Right renal pelvis (tissue), 4 donors: ENCODE data around the gene LRP1B. TPM values are rescaled to one million over a fixed set of nuclear protein-coding genes. Genes with fewer than 3 reads are reported as not detected.
A peak's percentile ranks its signal among the peaks of the same experiment; 100 is the strongest.

Source experiments
- DNase-seq, 4 donors: peaks; one replicate each; pipeline ENCODE4 v3.0.0-alpha.2; 2013; ENCODE audit warnings: low read depth in 4 of 4, low spot score in 3 of 4, missing footprints in 1 of 4
- polyA plus RNA-seq, 4 donors: library from polyadenylated mRNA; unstranded; fragments of 120-200 nt; gene quantifications; one replicate each; pipeline ENCODE4 v1.2.1, GENCODE V29; 2013; ENCODE audit not compliant: insufficient read length in 4 of 4

LRP1B gene
- polyA plus RNA-seq, 4 donors, result 0.96 to 1.1 (median 0.99) TPM

- peak in 1 of 4 donors; percentile 16 for DNase-seq
Observed at GRCh38 chr2:140269000-140269399, 1861.8 kb downstream of the LRP1B start.

GRCh38 chr2:140262908-140263307 is 1867.9 kb downstream of the LRP1B start:
- no peak for DNase-seq

GRCh38 chr2:140257692-140258300 is 1873.0 kb downstream of the LRP1B start:
- no peak for DNase-seq

DNA sequence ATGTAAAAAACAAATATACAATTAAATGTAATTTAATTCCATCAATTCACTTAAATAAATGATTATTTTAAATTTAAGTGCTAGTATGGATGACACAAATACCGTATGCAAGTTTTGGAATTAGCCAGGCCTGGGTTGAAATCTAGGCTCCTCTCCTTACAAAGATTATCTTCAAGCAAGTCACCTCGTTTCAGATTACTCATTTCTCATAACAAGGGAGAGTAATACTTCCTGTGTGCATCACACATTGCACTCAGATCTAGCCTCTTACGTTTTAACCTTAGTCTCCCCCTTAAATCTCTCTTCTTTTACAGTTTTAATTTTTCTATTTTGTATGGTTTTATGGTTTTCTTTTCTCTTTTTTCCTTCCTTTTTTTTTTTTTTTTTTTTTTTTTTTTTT is 1874.7 kb downstream of the LRP1B start:
- no peak for DNase-seq

DNA sequence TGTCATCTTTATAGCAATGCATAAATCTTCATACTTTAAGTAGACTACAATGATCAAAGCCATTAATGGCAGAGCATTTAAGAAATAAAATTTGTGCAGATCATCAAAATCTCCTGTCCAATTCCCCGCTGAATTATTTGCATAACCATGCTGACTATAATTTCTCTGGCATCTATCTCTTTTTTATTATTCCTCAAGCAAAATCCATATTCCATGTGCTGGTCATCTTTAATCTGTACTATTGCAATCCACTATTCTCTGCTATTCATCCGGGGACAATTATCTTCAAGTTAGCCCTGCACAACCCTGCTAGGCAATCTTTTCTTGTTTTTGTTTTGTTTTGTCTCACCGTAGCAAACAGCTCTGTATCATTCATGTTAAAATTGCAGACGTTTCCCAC is 1881.0 kb downstream of the LRP1B start:
- DNase-seq, result no peak

DNA sequence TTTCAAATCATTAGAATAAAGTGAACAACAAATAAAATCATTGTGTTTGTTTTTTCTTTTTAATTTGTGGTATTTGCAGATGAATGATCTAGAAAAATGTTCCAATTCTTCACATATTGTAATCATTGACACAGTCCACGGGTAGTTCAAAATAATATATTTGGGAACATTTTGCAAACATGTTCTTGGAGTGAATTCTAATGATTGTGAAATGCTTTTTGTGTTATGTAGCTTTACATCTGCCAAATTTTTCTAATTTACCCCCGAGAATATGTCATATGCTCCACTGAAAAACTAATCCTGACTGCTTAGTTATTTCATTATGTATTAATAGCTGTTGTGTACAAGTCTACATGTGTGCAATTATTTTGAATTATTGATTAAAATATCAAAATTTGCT is 1882.2 kb downstream of the LRP1B start:
- no peak for DNase-seq

DNA sequence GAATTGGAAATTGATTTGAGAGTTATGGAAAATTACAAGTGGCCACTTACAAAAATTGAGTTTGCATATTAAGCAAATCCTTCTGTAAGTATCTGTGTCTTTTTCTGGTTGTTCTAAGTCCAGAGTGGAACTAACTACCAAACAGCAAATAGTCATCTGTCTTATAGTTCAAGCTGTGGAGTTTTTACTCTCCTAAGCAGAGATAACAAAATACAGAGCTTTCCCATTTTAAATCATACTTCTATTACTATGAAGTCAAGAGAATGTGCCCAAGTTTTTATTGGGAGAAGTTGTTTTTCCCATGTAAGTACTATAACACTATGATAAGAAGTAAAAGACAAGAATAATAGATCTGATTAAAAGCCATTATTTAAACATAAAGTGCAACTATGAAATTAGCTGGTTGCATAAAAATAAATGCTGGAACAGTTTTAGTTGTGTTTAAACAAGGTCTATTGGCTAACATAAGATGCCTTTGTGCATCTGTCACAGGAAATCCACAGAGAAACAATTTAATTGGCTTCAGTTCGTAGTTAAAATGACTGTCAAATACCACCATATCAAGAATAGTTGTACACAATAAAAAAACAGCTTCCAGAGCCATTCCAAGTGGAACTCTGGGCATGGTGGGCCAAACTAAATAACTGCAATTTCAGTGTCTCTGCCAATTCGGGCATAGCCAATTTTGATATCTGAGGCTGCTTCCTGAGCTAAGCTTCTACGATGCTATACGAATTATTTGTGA is 1883.2 kb downstream of the LRP1B start:
- DNase-seq, result no peak

DNA sequence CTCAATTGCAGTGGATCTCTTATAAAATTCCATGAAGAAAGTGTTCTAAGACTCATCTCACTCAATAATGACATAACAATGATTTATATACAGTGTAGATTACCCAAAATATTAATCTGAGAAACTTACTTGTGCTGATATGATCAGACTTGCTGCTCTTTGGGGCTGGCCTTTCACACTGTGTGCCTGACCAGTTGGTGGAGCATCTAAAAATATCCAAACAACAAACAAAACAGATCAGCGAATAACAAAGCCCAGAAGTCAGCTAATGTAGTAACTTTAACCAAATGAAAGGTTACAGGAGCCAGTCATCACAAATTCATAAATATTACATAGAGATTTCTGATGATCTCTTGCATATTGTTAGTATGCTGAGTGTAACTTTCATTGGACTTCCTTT is 1883.9 kb downstream of the LRP1B start:
- no peak for DNase-seq

- no peak for DNase-seq
Observed at GRCh38 chr2:140246058-140246457, 1884.8 kb downstream of the LRP1B start.

- DNase-seq, result no peak
Observed at GRCh38 chr2:140242889-140243288, 1887.9 kb downstream of the LRP1B start.

DNA sequence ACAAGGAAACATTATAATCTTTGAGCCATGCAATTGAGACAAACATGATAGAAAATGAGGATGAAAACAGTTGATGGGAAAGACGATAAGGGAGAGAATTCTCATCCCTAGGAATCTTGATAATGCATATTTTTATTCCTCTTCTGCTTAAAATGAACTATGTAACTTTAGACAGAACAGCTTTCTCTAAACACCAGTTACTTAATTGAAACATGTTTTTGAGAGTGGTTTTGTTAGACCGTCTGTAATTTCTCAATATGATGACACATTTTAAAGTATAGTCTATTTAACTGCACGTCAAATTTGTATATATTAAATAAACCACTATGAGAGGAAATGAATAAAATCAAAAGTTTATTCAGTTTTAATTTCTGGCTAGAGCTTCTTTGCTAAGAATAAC is 1896.7 kb downstream of the LRP1B start:
- no peak for DNase-seq

DNA sequence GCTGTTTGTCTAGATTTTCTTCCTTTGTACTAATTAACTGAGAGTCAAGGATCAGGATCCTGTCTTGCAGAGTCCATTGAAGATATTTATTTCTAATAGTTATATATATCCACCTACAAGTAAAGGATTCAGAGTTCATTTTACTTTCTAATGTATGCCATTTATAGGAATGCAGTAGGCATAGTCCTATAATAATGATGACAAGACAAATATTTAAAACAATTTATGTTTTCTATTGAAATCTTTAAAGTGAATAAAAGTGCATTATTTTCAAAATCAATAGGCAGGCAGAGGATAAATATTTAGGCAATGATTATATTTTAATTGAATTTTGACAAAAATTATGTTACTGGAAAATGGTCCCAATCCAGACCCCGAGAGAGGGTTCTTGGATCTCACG is 1919.9 kb downstream of the LRP1B start:
- DNase-seq, result no peak

- DNase-seq, result no peak
Observed at GRCh38 chr2:140205093-140205492, 1925.7 kb downstream of the LRP1B start.

DNA sequence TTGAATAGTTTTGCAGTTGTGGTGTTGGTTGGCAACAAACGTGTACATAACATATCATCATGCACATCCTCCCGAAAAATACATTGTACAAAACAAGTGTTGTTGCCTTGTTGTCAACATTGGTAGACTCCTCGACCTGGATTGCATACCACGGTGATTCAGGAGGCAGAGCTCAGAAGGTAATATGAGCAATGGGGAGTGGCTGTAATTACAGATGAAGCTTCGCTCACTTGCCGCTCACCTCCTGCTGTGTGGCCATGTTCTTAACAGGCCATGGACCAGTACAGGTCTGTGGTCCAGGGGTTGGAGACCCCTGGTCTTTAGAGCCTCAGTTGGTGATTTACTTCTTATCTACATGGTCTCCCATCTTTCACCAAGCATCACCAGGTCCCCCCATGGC is 1927.5 kb downstream of the LRP1B start:
- no peak for DNase-seq

DNA sequence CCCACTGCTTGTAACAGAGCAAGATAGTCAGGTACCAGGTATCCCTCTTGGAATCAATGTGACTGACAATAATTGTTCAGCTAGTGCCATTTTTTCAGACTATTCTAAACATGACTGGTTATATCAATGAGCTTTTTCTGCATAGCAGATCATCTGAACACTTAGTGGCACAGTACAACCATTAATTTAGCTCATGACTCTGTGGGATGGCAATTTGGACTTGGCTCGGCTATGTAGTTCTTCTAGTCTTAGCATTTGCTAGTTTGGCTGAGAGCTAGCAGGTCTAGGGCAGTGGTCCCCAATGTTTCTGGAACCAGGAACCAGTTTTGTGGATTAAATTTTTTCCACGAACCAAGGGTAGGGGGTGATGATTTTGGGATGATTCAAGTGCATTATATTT is 1929.2 kb downstream of the LRP1B start:
- DNase-seq, result no peak

GRCh38 chr2:140200764-140201163 is 1930.1 kb downstream of the LRP1B start:
- no peak for DNase-seq

DNA sequence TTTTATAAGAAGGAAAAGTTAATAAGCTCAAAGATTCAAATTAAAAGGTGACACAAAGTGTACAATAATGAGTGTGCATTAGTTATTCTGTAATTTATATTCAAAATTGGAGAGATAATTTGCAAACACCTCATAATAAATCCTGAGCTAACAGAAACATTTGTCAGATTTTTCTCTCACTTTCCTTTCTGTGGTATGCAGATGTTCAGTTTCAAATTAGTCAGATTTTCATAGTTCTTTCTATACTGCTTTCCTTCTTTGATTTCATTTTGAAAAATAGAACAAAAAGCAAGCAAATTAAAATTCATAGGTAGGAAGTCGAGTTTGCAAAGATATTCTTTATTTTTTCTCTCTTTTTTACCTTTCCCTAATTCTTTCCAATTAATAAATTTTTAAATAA is 1930.5 kb downstream of the LRP1B start:
- DNase-seq, result no peak

DNA sequence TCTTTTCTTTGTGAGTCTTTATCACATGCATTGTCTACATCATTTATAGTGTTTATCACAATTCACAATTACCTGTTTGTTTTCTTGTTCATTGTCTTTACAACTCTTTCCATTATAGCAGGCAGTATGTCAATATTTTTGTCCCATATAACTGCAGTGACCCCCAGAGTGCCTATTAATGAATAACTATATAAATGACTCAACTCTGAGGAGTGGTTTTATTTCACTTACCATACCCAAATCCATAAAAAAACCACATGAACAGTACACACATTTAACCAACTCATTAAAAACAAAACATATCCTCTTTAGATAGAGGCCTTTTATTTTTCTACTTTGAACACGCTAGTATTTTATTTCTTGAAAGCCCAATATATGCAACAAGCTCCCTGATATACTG is 1931.5 kb downstream of the LRP1B start:
- DNase-seq, result no peak

GRCh38 chr2:140187086-140187485 is 1943.7 kb downstream of the LRP1B start:
- DNase-seq, result no peak

DNA sequence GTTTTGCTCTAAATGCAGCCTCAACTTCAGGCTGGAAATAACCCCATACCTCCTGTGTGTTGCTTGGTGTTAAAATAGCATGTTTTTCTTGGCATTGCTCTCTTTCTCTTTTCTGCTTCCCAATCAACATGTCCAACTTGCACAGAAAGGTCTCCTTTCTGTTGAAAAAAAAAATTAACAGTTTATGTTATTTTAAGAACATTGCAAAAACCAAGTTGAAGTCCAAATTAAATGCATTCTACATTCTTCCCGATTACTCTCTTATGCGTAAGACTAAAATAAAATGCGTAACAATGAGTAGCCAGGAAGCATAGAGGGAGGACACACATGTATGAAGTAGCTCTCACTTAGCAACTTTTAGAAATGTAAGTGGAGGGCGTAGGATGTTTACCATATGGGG is 1944.5 kb downstream of the LRP1B start:
- no peak for DNase-seq

GRCh38 chr2:140185076-140185475 is 1945.7 kb downstream of the LRP1B start:
- no peak for DNase-seq

DNA sequence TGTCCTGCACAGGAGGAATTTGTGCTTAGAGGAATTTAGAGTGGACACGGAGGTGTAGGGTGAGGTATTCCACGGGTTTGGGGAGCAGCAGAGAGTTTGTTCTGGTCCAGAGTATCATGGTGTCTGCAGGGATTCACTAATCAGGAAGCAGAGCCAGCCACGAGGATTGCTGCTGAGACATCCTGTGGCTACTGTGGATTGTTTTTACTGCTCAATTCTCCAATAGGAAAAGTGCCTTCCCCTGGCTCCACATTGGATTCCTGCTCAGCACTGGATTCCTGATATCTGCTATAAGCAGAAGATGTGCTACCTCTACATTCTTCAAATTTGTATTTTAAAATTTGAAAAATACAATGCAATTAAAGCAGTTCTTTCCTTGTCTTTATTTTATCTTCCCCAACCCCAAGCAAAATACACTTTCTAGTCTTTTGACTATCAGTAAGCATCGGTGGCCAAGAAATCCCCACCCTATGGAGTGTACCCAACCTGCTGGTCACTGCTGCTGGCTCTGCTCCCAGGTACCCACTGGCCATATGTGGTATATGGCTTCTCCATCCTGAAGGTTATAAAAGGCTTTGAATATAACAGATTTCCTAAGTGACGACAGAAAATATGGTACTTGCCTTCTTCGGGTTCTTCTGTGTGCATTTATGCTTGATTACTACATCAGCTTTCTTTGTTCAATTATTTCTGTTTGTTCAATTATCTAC is 1947.6 kb downstream of the LRP1B start:
- no peak for DNase-seq
